Heart left ventricle (tissue), 13 donors: ENCODE results near the gene DCUN1D2.

ENCODE experiments used
- POLR2A ChIP-seq, 2 donors: fragments of 450-650 bp; IDR thresholded peaks; one replicate each; pipeline ENCODE4 v1.6.1; 2017; ENCODE audit warnings: antibody characterized with exemption in 2 of 2, mild to moderate bottlenecking in 2 of 2, moderate library complexity in 2 of 2
- TF ChIP-seq, protein P1 (sequence below), 12 donors: fragments of 200-600 bp; sonication (generic) in 4 of 12; IDR thresholded peaks; one replicate each; pipeline versions ENCODE4 v1.5.0 to v1.8.0; 2018 to 2022; ENCODE audit warnings: antibody characterized with exemption in 12 of 12, mild to moderate bottlenecking in 5 of 12
- donor health status: ischemic (EF 13 %, LVEDD 7.1; RV severe dilation, severe dysfunction).
- donor health status: DM: no; HTN: yes; CAD: no.
- donor health status: DM: no; HTN: no; CAD: no.
- donor health status: ischemic (EF 25% LVEDD 6.9; RV normal size, moderate dysfunction).
- donor health status: ischemic (EF 25% LVEDD 5.7; RV mildly dilated, moderate dysfunction).
- donor health status: ischemic (EF 35%, LVEDD 5.7; RV mildly dilated, moderate dysfunction).
- donor health status: nonischemic (EF 11% LVEDD 7.7; RV severe dilation, severe dysfunction).
- donor health status: DM: yes; HTN: yes; CAD: no.
- donor health status: PGD.
- donor health status: ischemic (EF 29% LVEDD 5.4; RV normal size, mild dysfunction).
- donor health status: nonischemic (EF 23%, LVEDD 6.1; RV moderate dilation, normal function).

DNA sequence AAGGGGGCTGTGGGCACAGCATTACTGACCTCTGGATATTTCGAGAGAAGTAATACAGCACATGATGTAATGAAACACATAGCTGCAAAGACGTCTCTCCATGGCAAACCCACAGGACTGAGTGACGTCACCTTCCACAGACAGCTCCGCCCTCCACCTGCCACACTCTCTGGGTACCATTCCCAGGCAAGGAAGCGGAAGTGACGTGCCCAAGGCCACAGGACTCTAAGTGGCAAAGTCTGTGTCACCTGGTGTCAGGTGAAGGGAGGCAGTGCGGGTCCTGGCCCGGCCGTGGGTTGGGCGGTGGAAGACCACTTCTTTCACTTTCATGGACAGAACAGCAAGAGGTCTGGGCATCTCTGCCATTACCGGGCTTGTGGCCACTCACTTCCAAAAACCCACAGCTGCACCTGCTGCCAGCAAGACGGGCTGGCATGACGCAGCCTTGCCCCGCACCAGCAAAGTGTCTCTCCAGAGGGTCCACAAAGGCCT is 30.4 kb downstream of the DCUN1D2 start:
- TF ChIP-seq, protein P1, sequence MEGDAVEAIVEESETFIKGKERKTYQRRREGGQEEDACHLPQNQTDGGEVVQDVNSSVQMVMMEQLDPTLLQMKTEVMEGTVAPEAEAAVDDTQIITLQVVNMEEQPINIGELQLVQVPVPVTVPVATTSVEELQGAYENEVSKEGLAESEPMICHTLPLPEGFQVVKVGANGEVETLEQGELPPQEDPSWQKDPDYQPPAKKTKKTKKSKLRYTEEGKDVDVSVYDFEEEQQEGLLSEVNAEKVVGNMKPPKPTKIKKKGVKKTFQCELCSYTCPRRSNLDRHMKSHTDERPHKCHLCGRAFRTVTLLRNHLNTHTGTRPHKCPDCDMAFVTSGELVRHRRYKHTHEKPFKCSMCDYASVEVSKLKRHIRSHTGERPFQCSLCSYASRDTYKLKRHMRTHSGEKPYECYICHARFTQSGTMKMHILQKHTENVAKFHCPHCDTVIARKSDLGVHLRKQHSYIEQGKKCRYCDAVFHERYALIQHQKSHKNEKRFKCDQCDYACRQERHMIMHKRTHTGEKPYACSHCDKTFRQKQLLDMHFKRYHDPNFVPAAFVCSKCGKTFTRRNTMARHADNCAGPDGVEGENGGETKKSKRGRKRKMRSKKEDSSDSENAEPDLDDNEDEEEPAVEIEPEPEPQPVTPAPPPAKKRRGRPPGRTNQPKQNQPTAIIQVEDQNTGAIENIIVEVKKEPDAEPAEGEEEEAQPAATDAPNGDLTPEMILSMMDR (IDR thresholded peaks at IDR 0.05): no peak
- TF ChIP-seq POLR2A (IDR thresholded peaks at IDR 0.05): no peak
